ENCODE measurements around the gene BICD1.

GRCh38 chr12:32201976-32202375, 95.3 kb downstream of the BICD1 start:
- TF ChIP-seq POLR2A (IDR thresholded peaks at IDR 0.05; ENCODE audit: low read length) (no peak), GATA1 (IDR thresholded peaks at IDR 0.05; ENCODE audit: low read depth, low read length) (no peak)

Measured in erythroblast (primary cell).